H1 (cell line): ENCODE results near the gene MAPK13. TPM values are rescaled to one million over a fixed set of nuclear protein-coding genes. Genes with fewer than 3 reads are reported as not detected.

Experiments used
- CTCF ChIA-PET: fragments of 300-600 bp; sonication (Branson Sonifier 250); formaldehyde crosslinking; loops from one replicate; lab custom pipeline; 2021; ENCODE audit not compliant: partially characterized antibody; lab: Charles Lee
- POLR2A ChIA-PET: fragments of 300-600 bp; sonication (Branson Sonifier 250); formaldehyde crosslinking; loops from one replicate; lab custom pipeline; 2021; ENCODE audit warnings: inconsistent platforms; ENCODE audit not compliant: partially characterized antibody; lab: Charles Lee
- DNase-seq, 2 experiments: peaks; one replicate each; pipeline versions ENCODE4 v3.0.0 to v3.0.0-alpha.2; 2010 to 2022; ENCODE audit warnings: low spot score in 2 of 2, low read depth in 1 of 2, mixed read lengths in 1 of 2
- FAIRE-seq: peaks from 2 replicates; lab custom pipeline; 2011; peaks lifted over from hg19 to GRCh38; lab: Jason Lieb, UNC
- H2AFZ ChIP-seq: 2 replicates; pipeline ENCODE4 v1.8.1; 2012; ENCODE audit warnings: low read length, inconsistent platforms
- H2AK5ac ChIP-seq: 2 replicates; pipeline ENCODE4 v1.6.1; 2013; ENCODE audit warnings: low read depth, low read length
- H2BK120ac ChIP-seq: replicated peaks from 2 replicates; pipeline ENCODE3; 2013; ENCODE audit warnings: low read depth, low read length, inconsistent platforms
- H2BK12ac ChIP-seq: 2 replicates; pipeline ENCODE4 v1.6.1; 2013; ENCODE audit warnings: low read depth, low read length
- H2BK15ac ChIP-seq: 2 replicates; pipeline ENCODE4 v1.6.1; 2013; ENCODE audit warnings: low read length
- H2BK20ac ChIP-seq: 2 replicates; pipeline ENCODE4 v1.6.1; 2013; ENCODE audit warnings: low read length
- H2BK5ac ChIP-seq: 2 replicates; pipeline ENCODE4 v1.6.1; 2013; ENCODE audit warnings: low read depth, low read length
- H3K14ac ChIP-seq: 2 replicates; pipeline ENCODE4 v1.6.1; 2013; ENCODE audit warnings: inconsistent platforms; ENCODE audit not compliant: insufficient read length
- H3K18ac ChIP-seq: 2 replicates; pipeline ENCODE4 v1.6.1; 2013; ENCODE audit warnings: low read length; ENCODE audit errors: extremely low read depth
- H3K23ac ChIP-seq: 2 replicates; pipeline ENCODE4 v1.6.1; 2013; ENCODE audit warnings: inconsistent platforms; ENCODE audit not compliant: insufficient read length
- H3K23me2 ChIP-seq: 2 replicates; pipeline ENCODE4 v1.6.1; 2013; ENCODE audit warnings: low read depth, low read length
- H3K27ac ChIP-seq: 2 replicates; pipeline ENCODE4 v1.6.1; 2011; ENCODE audit warnings: low read depth, low read length, inconsistent platforms
- H3K27me3 ChIP-seq, 4 experiments: replicated peaks in 1 of 4; 1 replicate in 1 of 4; 2 replicates in 3 of 4; pipeline versions ENCODE4 v1.6.1 to v1.8.1; 2011 to 2013; ENCODE audit warnings: low read length in 3 of 4, mild to moderate bottlenecking in 3 of 4, inconsistent platforms in 2 of 4, mixed read lengths in 2 of 4, moderate library complexity in 1 of 4; ENCODE audit not compliant: control insufficient read depth in 3 of 4, insufficient read depth in 3 of 4; ENCODE audit errors: extremely low read depth in 1 of 4
- H3K36me3 ChIP-seq, 4 experiments: 2 replicates each; pipeline versions ENCODE4 v1.6.1 to v1.8.1; 2011 to 2013; ENCODE audit warnings: mild to moderate bottlenecking in 4 of 4, low read length in 3 of 4, moderate library complexity in 2 of 4, control low read depth in 1 of 4, inconsistent platforms in 1 of 4; ENCODE audit not compliant: insufficient read depth in 4 of 4, control insufficient read depth in 2 of 4
- H3K4ac ChIP-seq: replicated peaks from 2 replicates; pipeline ENCODE3; 2013; ENCODE audit warnings: low read length, low read depth, mixed read lengths, inconsistent platforms; ENCODE audit not compliant: insufficient read length
- H3K4me1 ChIP-seq, 4 experiments: replicated peaks in 1 of 4; 1 replicate in 1 of 4; 2 replicates in 3 of 4; pipeline versions ENCODE4 v1.6.1 to v1.8.1; 2011 to 2013; ENCODE audit warnings: low read length in 3 of 4, inconsistent platforms in 2 of 4, mixed read lengths in 1 of 4; ENCODE audit not compliant: insufficient read depth in 4 of 4, control insufficient read depth in 3 of 4
- H3K4me2 ChIP-seq, 2 experiments: 2 replicates each; pipeline versions ENCODE4 v1.6.1 to v1.8.1; 2011 to 2013; ENCODE audit warnings: low read depth in 2 of 2, low read length in 2 of 2, control low read depth in 1 of 2, inconsistent platforms in 1 of 2, mild to moderate bottlenecking in 1 of 2; ENCODE audit not compliant: insufficient read depth in 1 of 2
- H3K4me3 ChIP-seq, 4 experiments: fragments of 200-600, 300-600 bp in 1 of 4; sonication (generic), shearing (Covaris generic), sonication (Bioruptor Twin) in 1 of 4; 2 replicates each; pipeline versions ENCODE4 v1.5.1 to v1.8.1; 2011 to 2016; ENCODE audit warnings: low read length in 4 of 4, low read depth in 3 of 4, control low read depth in 2 of 4, inconsistent platforms in 2 of 4, mild to moderate bottlenecking in 2 of 4, mixed read lengths in 1 of 4, moderate library complexity in 1 of 4; ENCODE audit not compliant: insufficient read depth in 2 of 4; ENCODE audit errors: extremely low read depth in 1 of 4
- H3K56ac ChIP-seq: replicated peaks from 2 replicates; pipeline ENCODE3; 2013; ENCODE audit warnings: low read depth, mild to moderate bottlenecking, mixed read lengths, low read length, inconsistent platforms; ENCODE audit not compliant: insufficient read length
- H3K79me1 ChIP-seq: 2 replicates; pipeline ENCODE4 v1.6.1; 2013; ENCODE audit warnings: low read depth, low read length, control low read depth
- H3K79me2 ChIP-seq, 2 experiments: 2 replicates each; pipeline versions ENCODE4 v1.6.1 to v1.8.1; 2012 to 2013; ENCODE audit warnings: low read length in 2 of 2, mild to moderate bottlenecking in 2 of 2, inconsistent platforms in 1 of 2; ENCODE audit not compliant: insufficient read depth in 2 of 2, control insufficient read depth in 1 of 2
- H3K9ac ChIP-seq, 4 experiments: replicated peaks in 1 of 4; 1 replicate in 1 of 4; 2 replicates in 3 of 4; pipeline versions ENCODE4 v1.6.1 to v1.8.1; 2011 to 2013; ENCODE audit warnings: low read depth in 3 of 4, low read length in 3 of 4, control low read depth in 2 of 4, mild to moderate bottlenecking in 2 of 4, moderate library complexity in 2 of 4, inconsistent platforms in 1 of 4; ENCODE audit errors: extremely low read depth in 1 of 4
- H3K9me3 ChIP-seq, 2 experiments: 2 replicates each; pipeline versions ENCODE4 v1.6.1 to v1.8.1; 2012 to 2013; ENCODE audit warnings: mild to moderate bottlenecking in 2 of 2, moderate library complexity in 2 of 2, control low read depth in 1 of 2, inconsistent platforms in 1 of 2, low read depth in 1 of 2, low read length in 1 of 2, mixed read lengths in 1 of 2; ENCODE audit not compliant: insufficient read depth in 2 of 2
- H4K20me1 ChIP-seq, 2 experiments: replicated peaks in 1 of 2; 2 replicates each; pipeline versions ENCODE3 to v1.8.1; 2011 to 2013; ENCODE audit warnings: inconsistent platforms in 2 of 2, low read length in 2 of 2, mild to moderate bottlenecking in 1 of 2; ENCODE audit not compliant: insufficient read depth in 2 of 2, control insufficient read depth in 1 of 2
- H4K5ac ChIP-seq: 2 replicates; pipeline ENCODE4 v1.6.1; 2013; ENCODE audit warnings: low read length, low read depth, mixed read lengths, inconsistent platforms; ENCODE audit not compliant: insufficient read length
- H4K8ac ChIP-seq: 2 replicates; pipeline ENCODE4 v1.8.0; 2013; ENCODE audit warnings: mild to moderate bottlenecking, moderate library complexity, low read length, inconsistent platforms; ENCODE audit not compliant: insufficient read depth; ENCODE audit errors: extremely low read depth
- H4K91ac ChIP-seq: replicated peaks from 2 replicates; pipeline ENCODE3; 2013; ENCODE audit warnings: low read length, mixed read lengths, inconsistent platforms; ENCODE audit not compliant: insufficient read length
- ATF3 ChIP-seq: IDR thresholded peaks from 2 replicates; pipeline ENCODE4 v1.6.1; 2011; ENCODE audit warnings: low read depth, mild to moderate bottlenecking, low read length; ENCODE audit not compliant: insufficient read depth
- BRCA1 ChIP-seq: IDR thresholded peaks from 2 replicates; pipeline ENCODE4 v1.6.1; 2012; ENCODE audit warnings: low read depth, low read length, improper control_type of control experiment
- CEBPB ChIP-seq: IDR thresholded peaks from 2 replicates; pipeline ENCODE4 v1.6.1; 2012; ENCODE audit warnings: low read depth, low read length
- CHD1 ChIP-seq: IDR thresholded peaks from 2 replicates; pipeline ENCODE4 v1.6.1; 2012; ENCODE audit warnings: low read depth, low read length, improper control_type of control experiment
- EZH2 ChIP-seq: fragments of 200-600 bp; sonication (generic); IDR thresholded peaks from 2 replicates; pipeline ENCODE4 v1.7.1; 2012; ENCODE audit warnings: low read depth, mild to moderate bottlenecking, moderate library complexity, low read length, inconsistent platforms; ENCODE audit not compliant: severe bottlenecking
- FOSL1 ChIP-seq: IDR thresholded peaks from 2 replicates; pipeline ENCODE4 v1.6.1; 2011; ENCODE audit warnings: mild to moderate bottlenecking, low read depth, low read length, moderate library complexity; ENCODE audit not compliant: insufficient read depth
- GABPA ChIP-seq: IDR thresholded peaks from 2 replicates; pipeline ENCODE4 v1.6.1; 2011; ENCODE audit warnings: mild to moderate bottlenecking, low read length, moderate library complexity, borderline replicate concordance; ENCODE audit not compliant: insufficient read depth
- MAFK ChIP-seq: IDR thresholded peaks from 2 replicates; pipeline ENCODE4 v1.6.1; 2012; ENCODE audit warnings: low read depth, mild to moderate bottlenecking, improper control_type of control experiment, low read length
- NANOG ChIP-seq: IDR thresholded peaks from 2 replicates; pipeline ENCODE4 v1.6.1; 2011; ENCODE audit warnings: low read length, low read depth, mild to moderate bottlenecking, inconsistent platforms; ENCODE audit not compliant: insufficient read depth, poor library complexity, severe bottlenecking
- SAP30 ChIP-seq: fragments of 300-600 bp; sonication (generic); IDR thresholded peaks from 2 replicates; pipeline ENCODE4 v1.7.1; 2012; ENCODE audit warnings: low read length, moderate library complexity, mild to moderate bottlenecking, inconsistent platforms; ENCODE audit not compliant: insufficient read depth, insufficient replicate concordance
- SUZ12 ChIP-seq: fragments of 200-600 bp; sonication (generic); IDR thresholded peaks from 2 replicates; pipeline ENCODE4 v1.6.1; 2012; ENCODE audit warnings: mild to moderate bottlenecking, inconsistent platforms, low read length, moderate library complexity, mixed read lengths
- WGBS, 2 experiments: shearing (Covaris generic) in 1 of 2; methylation state at CpG; one replicate each; pipeline versions ENCODE4 v1.1.6 to v1.1.7; 2013 to 2015; ENCODE audit warnings: low lambda C conversion rate in 2 of 2, mixed read lengths in 2 of 2, inconsistent platforms in 1 of 2, low coverage in 1 of 2, missing lambda C conversion rate in 1 of 2; ENCODE audit not compliant: insufficient replicate concordance in 2 of 2, insufficient coverage in 1 of 2, insufficient read length in 1 of 2; ENCODE audit errors: extremely low coverage in 1 of 2, missing lambda C conversion rate in 1 of 2; 5-methylcytosine and 5-hydroxymethylcytosine counted together
- polyA plus RNA-seq, 7 experiments: library from polyadenylated mRNA; depleted of rRNA in 3 of 7; stranded (reverse) in 5 of 7; unstranded in 2 of 7; fragments of >200 nt in 5 of 7; fragments of 200-250 nt in 2 of 7; gene quantifications; 1 replicate in 5 of 7; 2 replicates in 1 of 7; 4 replicates in 1 of 7; pipeline versions ENCODE4 v1.2.1 to v1.2.3, GENCODE V29; 2011 to 2013; ENCODE audit warnings: missing spikeins in 2 of 7, mixed read lengths in 2 of 7
- total RNA-seq: library from RNA; stranded (reverse); fragmentation: NEBNext Ultra II Directional; extraction: Animal tissue kit (Norgen Biotek cat#: 25700); gene quantifications from 2 replicates; pipeline ENCODE4 v1.2.1, GENCODE V29; 2021

Gene MAPK13
- total and polyA plus RNA-seq, 2 of the 8 experiments (the other 6 are each of a cell fraction or from before 2014, with no cell fraction given), result 10.1 to 14.1 TPM

- POLR2A ChIA-PET, result interaction anchor here (1.3 to 2.0 kb wide), 3 partner anchors 9 to 78 kb away, joined by 3 to 10 read pairs (median 9); no protein-coding TSS in a partner anchor
- no peak for TF ChIP-seq FOSL1
- no peak for TF ChIP-seq SUZ12
- no peak for TF ChIP-seq CHD1
- no peak for TF ChIP-seq EZH2
- TF ChIP-seq MAFK, result no peak
- no peak for TF ChIP-seq SAP30
- no peak for TF ChIP-seq BRCA1
- no peak for TF ChIP-seq ATF3
- TF ChIP-seq CEBPB, result no peak
- TF ChIP-seq GABPA, result no peak
- no peak for TF ChIP-seq NANOG
Measured at GRCh38 chr6:36120539-36120938, 9.8 kb upstream of the MAPK13 start.

More at GRCh38 chr6:36120539-36120938, 9.8 kb upstream of the MAPK13 start:
- Histone ChIP-seq H3K4me1 (peaks cover 4 to 8% (median 7%) of the 10 kb centered on the region in 4 experiments; a peak in 6 of 7 replicates), H4K20me1 (peaks cover 0 to 2% of the 10 kb centered on the region in 2 experiments), H2BK20ac (no peak overlapping the region), H4K5ac (no peak overlapping the region), H3K79me1 (no peaks in the 10 kb centered on the region), H3K18ac (no peak overlapping the region), H3K56ac (no peak overlapping the region), H3K36me3 (no peaks in the 10 kb centered on the region), H2AFZ (no peak overlapping the region), H3K23me2 (no peaks in the 10 kb centered on the region), H3K9ac (no peak overlapping the region), H4K91ac (no peak overlapping the region), H3K4ac (no peak overlapping the region), H3K14ac (no peak overlapping the region), H2BK5ac (no peak overlapping the region), H3K79me2 (no peaks in the 10 kb centered on the region), H2BK15ac (no peak overlapping the region), H3K4me3 (no peak overlapping the region), H3K27me3 (no peaks in the 10 kb centered on the region), H3K4me2 (no peak overlapping the region), H2AK5ac (no peak overlapping the region), H2BK120ac (no peak overlapping the region), H2BK12ac (no peak overlapping the region), H4K8ac (no peak overlapping the region), H3K23ac (no peak overlapping the region), H3K27ac (no peak overlapping the region), H3K9me3 (no peaks in the 10 kb centered on the region)
- DNase-seq (no peak), FAIRE-seq (no peak)
- 68% methylated on average over 10 of the region's 10 CpGs; no CpG with 5 or more reads in 1 of the 2 experiments for WGBS, 2 experiments
- CTCF ChIA-PET, result interaction anchor here (1.0 to 2.7 kb wide), 7 partner anchors 8 to 182 kb away, joined by 3 to 19 read pairs (median 5); no protein-coding TSS in a partner anchor
